Subcutaneous adipose tissue (tissue), 4 donors: Measurements from ENCODE around the gene MATK. TPM values are rescaled to one million over a fixed set of nuclear protein-coding genes. Genes with fewer than 3 reads are reported as not detected.

Experiments used
- CTCF ChIP-seq: fragments of 450-650 bp; IDR thresholded peaks from one replicate; pipeline ENCODE4 v1.5.1; 2016; ENCODE audit warnings: low read depth, mild to moderate bottlenecking, control low read depth, antibody characterized with exemption, moderate library complexity
- total RNA-seq, 4 donors: library from RNA; depleted of rRNA; stranded (reverse); fragments of >200 nt; gene quantifications; one replicate each; pipeline ENCODE4 v1.1.0, GENCODE V29; 2016

The MATK gene
- total RNA-seq, 4 donors from 2014 or later: 1.5 to 25.8 (median 2.7) TPM

GRCh38 chr19:3761382-3762129, 24.6 kb downstream of the MATK start, which contains the start of gene APBA3:
TSS of gene APBA3 (minus strand) at chr19:3761692. CDS start at chr19:3760264, 1,428 bp downstream.
- no peak for TF ChIP-seq CTCF

GRCh38 chr19:3760871-3761361, 25.3 kb downstream of the MATK start:
- no peak for TF ChIP-seq CTCF

- no peak for TF ChIP-seq CTCF
Measured at GRCh38 chr19:3759482-3760254, 26.5 kb downstream of the MATK start.

GRCh38 chr19:3753631-3754410, 32.4 kb downstream of the MATK start:
- TF ChIP-seq CTCF: no peak

- TF ChIP-seq CTCF: no peak
Measured at GRCh38 chr19:3752492-3752891, 33.7 kb downstream of the MATK start.

DNA sequence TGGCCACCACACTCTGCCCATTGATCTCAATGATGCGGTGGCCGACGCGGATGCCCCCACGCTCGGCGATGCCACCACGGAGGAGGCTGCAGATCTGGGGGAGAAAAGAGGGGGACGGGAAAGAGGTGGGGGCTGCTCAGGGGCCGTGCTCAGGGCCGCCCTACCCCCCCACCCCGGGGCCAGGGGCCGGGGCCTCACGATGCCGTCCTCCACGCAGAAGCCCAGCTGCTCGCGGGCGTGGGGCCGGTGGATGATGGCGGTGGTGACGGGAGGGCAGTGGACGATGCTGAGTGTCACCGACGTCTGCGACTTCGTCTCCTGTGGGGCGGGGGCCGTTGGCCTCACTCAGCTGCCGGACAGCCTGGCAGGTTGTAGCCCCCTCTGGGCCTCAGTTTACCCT, 34.9 kb downstream of the MATK start:
- TF ChIP-seq CTCF: no peak

GRCh38 chr19:3750211-3750610, 36.0 kb downstream of the MATK start:
- no peak for TF ChIP-seq CTCF
